Posterior cingulate gyrus (tissue), 11 donors: ENCODE measurements around the gene ZRANB3.
"Not testable (repeated sequence)": the region's sequence is repeated elsewhere in the genome, so short reads cannot be mapped to it uniquely, and the experiment has no call there.

Experiments
- DNase-seq, 10 donors: peaks; one replicate each; pipeline versions ENCODE4 v3.0.0 to v3.0.0-alpha.2; 2020 to 2021; ENCODE audit warnings: mixed read lengths in 3 of 10
- intact Hi-C: fragments of 100-400 bp; cut with DNase I; formaldehyde crosslinking; loops from one replicate; pipeline ENCODE4 v1.15.1; 2023

ZRANB3 gene

GRCh38 chr2:135094508-135094907 is 436.5 kb downstream of the ZRANB3 start:
- no peak for DNase-seq
- intact Hi-C loops, result no loop called here

- DNase-seq, result no peak
- intact Hi-C loops, result no loop called here
Measured at GRCh38 chr2:135093670-135094330, 437.2 kb downstream of the ZRANB3 start.

- intact Hi-C loops, result no loop called here
- DNase-seq, result no peak
Measured at GRCh38 chr2:135093193-135093592, 437.8 kb downstream of the ZRANB3 start.

GRCh38 chr2:135091681-135092080 is 439.3 kb downstream of the ZRANB3 start:
- no peak for DNase-seq
- intact Hi-C loops, result no loop called here

GRCh38 chr2:135089597-135089996 is 441.4 kb downstream of the ZRANB3 start:
- intact Hi-C loops, DNase-seq: not testable (repeated sequence)
